Heart right ventricle (tissue), 16 donors: ENCODE measurements around the gene GALNT14. TPM values are rescaled to one million over a fixed set of nuclear protein-coding genes. Genes with fewer than 3 reads are reported as not detected.
A peak's percentile ranks its signal among the peaks of the same experiment; 100 is the strongest.

Experiments
- ATAC-seq, 8 donors: fragments of 200-7000 bp; cut with Tn5 transposase; one replicate each; pipeline ENCODE4 v1.9.1; 2020; ENCODE audit warnings: mild to moderate bottlenecking in 8 of 8, moderate library complexity in 8 of 8, moderate number of reproducible peaks in 1 of 8
- DNase-seq, 2 donors: peaks; one replicate each; pipeline ENCODE4 v3.0.0-alpha.2; 2020
- H3K27ac ChIP-seq, 10 donors: fragments of 200-600 bp; sonication (generic) in 2 of 10; one replicate each; pipeline versions ENCODE4 v1.5.0 to v1.8.0; 2020 to 2022; ENCODE audit warnings: mild to moderate bottlenecking in 3 of 10
- H3K27me3 ChIP-seq, 7 donors: fragments of 200-600 bp; one replicate each; pipeline ENCODE4 v1.8.0; 2021 to 2022; ENCODE audit warnings: mild to moderate bottlenecking in 2 of 7
- H3K36me3 ChIP-seq, 9 donors: fragments of 200-600 bp; sonication (generic) in 1 of 9; one replicate each; pipeline versions ENCODE4 v1.5.0 to v1.8.0; 2020 to 2022; ENCODE audit warnings: mild to moderate bottlenecking in 2 of 9
- H3K4me1 ChIP-seq, 9 donors: fragments of 200-600 bp; sonication (generic) in 1 of 9; one replicate each; pipeline versions ENCODE4 v1.5.0 to v1.8.0; 2020 to 2022; ENCODE audit warnings: mild to moderate bottlenecking in 4 of 9
- H3K4me3 ChIP-seq, 10 donors: fragments of 200-600 bp; sonication (generic) in 2 of 10; one replicate each; pipeline versions ENCODE4 v1.5.0 to v1.8.0; 2020 to 2022; ENCODE audit warnings: mild to moderate bottlenecking in 7 of 10, moderate library complexity in 2 of 10
- H3K9me3 ChIP-seq, 11 donors: fragments of 200-600 bp in 10 of 11; sonication (generic) in 2 of 11; one replicate each; pipeline versions ENCODE4 v1.5.0 to v1.8.0; 2013 to 2022; ENCODE audit warnings: mild to moderate bottlenecking in 2 of 11, control low read depth in 1 of 11, moderate library complexity in 1 of 11
- WGBS, 2 donors: extraction: QIAGEN DNeasy Blood & Tissue Kit; methylation state at CpG; one replicate each; pipeline ENCODE4 v1.1.7; 2013; ENCODE audit warnings: inconsistent platforms in 1 of 2; 5-methylcytosine and 5-hydroxymethylcytosine counted together
- intact Hi-C, 10 donors: fragments of 100-400 bp; cut with DNase I; formaldehyde crosslinking; loops; one replicate each; pipeline versions ENCODE4 v1.11.1 to v1.14.2; 2022
- polyA plus RNA-seq, 2 donors: library from polyadenylated mRNA; stranded (reverse); fragments of 200-250 nt; gene quantifications; one replicate each; pipeline ENCODE4 v1.2.3, GENCODE V29; 2013
- total RNA-seq, 10 donors: library from RNA; stranded (reverse); fragmentation: NEBNext Ultra II Directional in 3 of 10; extraction: Animal tissue kit (Norgen Biotek cat#: 25700) in 3 of 10; gene quantifications; one replicate each; pipeline versions ENCODE4 v1.2.1 to v1.2.4, GENCODE V29; 2021 to 2023
- TF ChIP-seq, protein P1 (sequence below), 9 donors: fragments of 200-600 bp; sonication (generic) in 2 of 9; IDR thresholded peaks; one replicate each; pipeline versions ENCODE4 v1.5.0 to v1.8.0; 2021 to 2022; ENCODE audit warnings: antibody characterized with exemption in 9 of 9, mild to moderate bottlenecking in 5 of 9, moderate library complexity in 1 of 9
- donor health status: Arrhythmogenic right ventricular cardiomyopathy.
- donor health status: ischemic (EF 13 %, LVEDD 7.1; RV severe dilation, severe dysfunction).
- donor health status: healthy with polysubstance abuse.
- donor health status: DM: no; HTN: yes; CAD: no.
- donor health status: DM: no; HTN: no; CAD: no.
- donor health status: ischemic (EF 25% LVEDD 6.9; RV normal size, moderate dysfunction).
- donor health status: ischemic (EF 25% LVEDD 5.7; RV mildly dilated, moderate dysfunction).
- donor health status: healthy.
- donor health status: DM: yes; HTN: yes; CAD: no.
- donor health status: Ischemic cardiomyopathy.
- donor health status: ischemic (EF 35%, LVEDD 5.7; RV mildly dilated, moderate dysfunction).
- donor health status: nonischemic (EF 11% LVEDD 7.7; RV severe dilation, severe dysfunction).
- donor health status: DM: yes; HTN: yes; CAD: no.
- donor health status: PGD.
- donor health status: ischemic (EF 29% LVEDD 5.4; RV normal size, mild dysfunction).
- donor health status: nonischemic (EF 23%, LVEDD 6.1; RV moderate dilation, normal function).

GALNT14 gene
- total and polyA plus RNA-seq, 12 donors, result 0.17 to 1.4 (median 0.63) TPM; not detected in 2

DNA sequence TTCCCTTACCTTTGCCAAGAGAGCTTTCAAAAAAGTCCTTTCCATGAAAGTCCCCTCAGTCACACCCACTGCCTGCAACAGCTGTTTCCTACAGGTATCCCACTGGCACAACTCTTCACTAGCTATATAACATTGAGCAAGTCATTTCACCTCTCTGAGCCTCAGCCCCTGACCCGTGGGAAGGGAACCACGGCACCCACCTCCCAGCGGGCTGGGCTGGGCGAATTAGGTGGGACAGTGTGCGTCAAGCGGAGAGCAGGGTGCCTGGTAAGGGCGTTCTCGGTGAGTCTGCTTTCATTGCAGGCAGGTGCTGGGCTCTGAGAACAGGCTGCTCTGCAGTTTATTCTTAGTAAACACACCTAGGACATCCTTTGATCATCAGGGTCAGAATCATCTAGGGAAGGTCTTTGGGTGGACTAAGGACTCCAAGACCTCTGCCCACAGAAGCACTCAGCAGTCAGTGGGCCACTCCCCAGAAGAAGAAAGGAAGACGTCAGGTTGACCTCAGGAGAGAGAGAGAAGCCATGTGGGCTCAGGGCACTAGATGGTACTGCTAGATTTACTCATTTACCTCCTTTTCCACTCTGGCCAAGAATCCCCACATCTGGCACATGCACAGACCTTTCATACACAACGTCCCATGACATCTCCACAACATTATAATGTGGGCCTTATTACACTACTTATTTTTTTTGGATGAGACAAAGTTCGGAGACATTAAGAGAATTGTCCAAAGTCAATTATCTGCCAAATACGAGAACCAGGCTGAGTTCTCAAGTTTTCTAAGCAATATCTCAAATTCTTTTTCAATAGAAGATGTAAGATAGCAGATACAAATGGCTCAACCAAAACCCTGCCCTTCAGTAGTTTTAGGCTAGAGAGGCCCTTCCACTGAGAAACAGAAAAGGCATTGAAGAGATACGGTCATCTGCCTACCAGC, 79.9 kb downstream of the GALNT14 start:
- 81% methylated on average over 13 of the region's 13 CpGs for whole genome bisulfite sequencing, 2 donors
- TF ChIP-seq, protein P1, sequence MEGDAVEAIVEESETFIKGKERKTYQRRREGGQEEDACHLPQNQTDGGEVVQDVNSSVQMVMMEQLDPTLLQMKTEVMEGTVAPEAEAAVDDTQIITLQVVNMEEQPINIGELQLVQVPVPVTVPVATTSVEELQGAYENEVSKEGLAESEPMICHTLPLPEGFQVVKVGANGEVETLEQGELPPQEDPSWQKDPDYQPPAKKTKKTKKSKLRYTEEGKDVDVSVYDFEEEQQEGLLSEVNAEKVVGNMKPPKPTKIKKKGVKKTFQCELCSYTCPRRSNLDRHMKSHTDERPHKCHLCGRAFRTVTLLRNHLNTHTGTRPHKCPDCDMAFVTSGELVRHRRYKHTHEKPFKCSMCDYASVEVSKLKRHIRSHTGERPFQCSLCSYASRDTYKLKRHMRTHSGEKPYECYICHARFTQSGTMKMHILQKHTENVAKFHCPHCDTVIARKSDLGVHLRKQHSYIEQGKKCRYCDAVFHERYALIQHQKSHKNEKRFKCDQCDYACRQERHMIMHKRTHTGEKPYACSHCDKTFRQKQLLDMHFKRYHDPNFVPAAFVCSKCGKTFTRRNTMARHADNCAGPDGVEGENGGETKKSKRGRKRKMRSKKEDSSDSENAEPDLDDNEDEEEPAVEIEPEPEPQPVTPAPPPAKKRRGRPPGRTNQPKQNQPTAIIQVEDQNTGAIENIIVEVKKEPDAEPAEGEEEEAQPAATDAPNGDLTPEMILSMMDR (IDR thresholded peaks at IDR 0.05), result no peak
- no peak for ATAC-seq
- Histone ChIP-seq H3K9me3 (peaks cover 0 to 9% (median 0%) of the 10 kb centered on the region in 11 donors), H3K27ac (no peak overlapping the region), H3K4me1 (peaks cover 0 to 21% (median 3%) of the 10 kb centered on the region in 9 donors), H3K36me3 (no peaks in the 10 kb centered on the region), H3K27me3 (no peaks in the 10 kb centered on the region), H3K4me3 (no peak overlapping the region)
- intact Hi-C loops, result no loop called here
- DNase-seq, result no peak

DNA sequence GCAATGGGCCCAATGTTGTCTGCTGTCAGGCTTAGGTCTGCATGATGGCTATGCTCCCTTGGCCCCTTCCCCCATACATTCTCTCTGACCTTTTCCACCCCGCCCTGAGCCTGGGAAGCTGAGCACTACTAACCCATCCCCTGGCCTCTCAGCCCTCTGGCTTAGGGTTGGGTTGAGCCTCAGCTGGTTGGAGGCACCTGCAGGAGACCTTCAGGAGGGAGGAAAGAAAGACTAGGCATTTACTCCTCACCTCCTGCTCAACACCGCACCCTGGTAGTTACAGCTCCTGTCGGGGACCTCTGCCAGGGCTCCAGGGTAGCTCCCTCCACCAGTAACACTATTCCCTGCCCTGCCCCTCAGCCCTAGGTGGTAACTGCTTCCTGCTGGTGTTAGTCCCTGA, 80.5 kb downstream of the GALNT14 start:
- WGBS, 2 donors, result 70 to 94% methylated on average over 3 of the region's 3 CpGs

DNA sequence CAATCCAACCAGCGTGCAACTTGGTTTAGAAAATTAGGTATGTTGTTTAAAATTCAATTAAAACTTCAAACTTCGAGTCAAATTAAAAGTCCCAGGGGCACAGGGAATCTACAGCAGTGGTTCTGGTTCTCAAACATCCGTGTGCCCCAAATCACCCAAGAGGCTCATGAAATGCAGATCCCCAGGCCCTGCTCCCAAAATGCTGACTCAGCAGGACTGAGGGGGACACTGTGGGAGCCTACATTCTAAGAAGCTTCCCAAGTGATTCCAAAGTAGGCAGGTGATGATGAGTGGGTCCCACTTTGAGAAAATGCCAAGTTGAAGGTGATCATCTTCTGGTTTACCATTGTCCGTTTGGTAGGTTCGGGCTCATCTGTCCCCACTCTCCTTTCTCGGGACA, 82.3 kb downstream of the GALNT14 start:
- Histone ChIP-seq H3K4me3 (no peak overlapping the region), H3K36me3 (no peaks in the 10 kb centered on the region), H3K27me3 (peaks cover 0 to 4% (median 0%) of the 10 kb centered on the region in 7 donors), H3K27ac (peak overlapping the region in 3 of 10 donors; percentile 12 to 28 (median 14)), H3K9me3 (peaks cover 0 to 5% (median 0%) of the 10 kb centered on the region in 11 donors), H3K4me1 (peaks cover 0 to 21% (median 3%) of the 10 kb centered on the region in 9 donors)
- TF ChIP-seq, protein P1 (IDR thresholded peaks at IDR 0.05), result no peak
- 90 to 91% methylated on average over 6 of the region's 6 CpGs for WGBS, 2 donors
- no peak for ATAC-seq
- DNase-seq, result no peak
- intact Hi-C loops, result no loop called here

More for the DNA sequence above, 80.5 kb downstream of the GALNT14 start:
- Histone ChIP-seq H3K27ac (no peak overlapping the region), H3K9me3 (peaks cover 0 to 7% (median 0%) of the 10 kb centered on the region in 11 donors), H3K4me1 (peaks cover 0 to 21% (median 3%) of the 10 kb centered on the region in 9 donors), H3K36me3 (no peaks in the 10 kb centered on the region), H3K4me3 (no peak overlapping the region), H3K27me3 (no peaks in the 10 kb centered on the region)
- intact Hi-C loops, result no loop called here
- TF ChIP-seq, protein P1 (IDR thresholded peaks at IDR 0.05), result no peak
- no peak for DNase-seq
- ATAC-seq, result peak in 1 of 8 donors; percentile 26

DNA sequence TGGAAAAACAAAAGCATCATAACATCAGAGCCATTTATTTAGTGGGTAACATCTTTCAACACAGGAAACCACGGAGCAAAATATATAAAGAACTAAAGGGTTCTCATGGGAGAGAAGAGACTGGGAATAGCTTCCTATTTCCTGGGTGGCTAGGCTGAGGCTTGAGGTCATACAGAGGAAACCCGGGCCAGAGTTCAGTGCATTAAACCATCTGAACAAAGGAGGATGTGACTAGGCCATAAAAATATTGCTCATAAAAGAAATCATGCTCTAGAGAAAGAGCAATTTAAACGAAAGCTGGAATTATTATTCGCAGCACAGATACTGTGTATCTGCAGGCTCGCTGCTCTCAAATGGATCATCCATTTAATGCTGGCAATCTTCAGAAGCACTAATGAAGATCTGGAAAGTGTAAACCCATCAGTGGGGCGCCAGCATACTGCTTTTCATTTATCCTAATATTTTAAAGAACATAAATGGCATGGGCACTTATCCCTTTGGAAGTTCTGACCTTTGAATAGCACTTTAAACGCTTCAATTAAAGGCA, 83.3 kb downstream of the GALNT14 start:
- H3K4me1 ChIP-seq, result peaks cover 0 to 21% (median 3%) of the 10 kb centered on the region in 9 donors
- peak overlapping the region in 5 of 10 donors; percentile 9 to 28 (median 12) for H3K27ac ChIP-seq
- peaks cover 0 to 5% (median 0%) of the 10 kb centered on the region in 7 donors for H3K27me3 ChIP-seq
- ATAC-seq (peak in 5 of 8 donors; percentile 41 to 77 (median 51)), DNase-seq (no peak)
- 63 to 69% methylated on average over 7 of the region's 7 CpGs for WGBS, 2 donors
- H3K4me3 ChIP-seq, result no peak overlapping the region
- H3K9me3 ChIP-seq, result peaks cover 0 to 5% (median 0%) of the 10 kb centered on the region in 11 donors
- intact Hi-C loops, result no loop called here
- no peaks in the 10 kb centered on the region for H3K36me3 ChIP-seq
- TF ChIP-seq, protein P1 (IDR thresholded peaks at IDR 0.05), result no peak
